GM21786 (cell line): Measurements from ENCODE around the gene CEP44.
"Not testable (repeated sequence)": the region's sequence is repeated elsewhere in the genome, so short reads cannot be mapped to it uniquely, and the experiment has no call there.

Experiments
- ATAC-seq: cut with Tn5 transposase; IDR thresholded peaks from one replicate; pipeline ENCODE4 v1.9.1; 2021; ENCODE audit not compliant: unreplicated experiment

Gene CEP44

GRCh38 chr4:174320494-174321199, 36.9 kb downstream of the CEP44 start:
- no peak for ATAC-seq

GRCh38 chr4:174324236-174324635, 40.5 kb downstream of the CEP44 start:
- ATAC-seq, result no peak

- no peak for ATAC-seq
Observed at GRCh38 chr4:174324725-174325124, 41.0 kb downstream of the CEP44 start.

- no peak for ATAC-seq
Observed at GRCh38 chr4:174332741-174333493, 49.2 kb downstream of the CEP44 start.

GRCh38 chr4:174334628-174335027, 50.9 kb downstream of the CEP44 start:
- ATAC-seq, result peak; percentile 98

GRCh38 chr4:174340714-174341113, 57.0 kb downstream of the CEP44 start:
- ATAC-seq, result no peak

GRCh38 chr4:174349156-174349555, 65.4 kb downstream of the CEP44 start:
- no peak for ATAC-seq

- ATAC-seq, result no peak
Observed at GRCh38 chr4:174352061-174352819, 68.5 kb downstream of the CEP44 start.

GRCh38 chr4:174357321-174357720, 73.6 kb downstream of the CEP44 start:
- no peak for ATAC-seq

- ATAC-seq, result peak; percentile 37
Observed at GRCh38 chr4:174358410-174358809, 74.7 kb downstream of the CEP44 start.

- ATAC-seq, result peak; percentile 98
Observed at GRCh38 chr4:174358829-174359228, 75.1 kb downstream of the CEP44 start.

GRCh38 chr4:174362340-174362739, 78.6 kb downstream of the CEP44 start:
- ATAC-seq, result no peak

- not testable (repeated sequence) for ATAC-seq
Observed at GRCh38 chr4:174363782-174364181, 80.1 kb downstream of the CEP44 start.

GRCh38 chr4:174365018-174365587, 81.4 kb downstream of the CEP44 start:
- no peak for ATAC-seq

GRCh38 chr4:174369985-174370384, 86.3 kb downstream of the CEP44 start:
- ATAC-seq, result no peak

- no peak for ATAC-seq
Observed at GRCh38 chr4:174373821-174374220, 90.1 kb downstream of the CEP44 start.

GRCh38 chr4:174375422-174375821, 91.7 kb downstream of the CEP44 start:
- no peak for ATAC-seq

- ATAC-seq, result no peak
Observed at GRCh38 chr4:174377613-174378012, 93.9 kb downstream of the CEP44 start.

- ATAC-seq, result no peak
Observed at GRCh38 chr4:174378951-174379350, 95.2 kb downstream of the CEP44 start.

- not testable (repeated sequence) for ATAC-seq
Observed at GRCh38 chr4:174380206-174380605, 96.5 kb downstream of the CEP44 start.

GRCh38 chr4:174380699-174381439, 97.2 kb downstream of the CEP44 start:
- ATAC-seq, result no peak
